ENCODE results near the gene RBL2. TPM values are rescaled to one million over a fixed set of nuclear protein-coding genes. Genes with fewer than 3 reads are reported as not detected.

Gene RBL2
- total RNA-seq, 1 experiment from 2014 or later = 14.2 TPM

- H3K4me1 ChIP-seq (ENCODE audit: insufficient read depth, low read length) = no peaks in the 10 kb centered on the region
- no peak overlapping the region for H2AFZ ChIP-seq (ENCODE audit: low read length)
- no peaks in the 10 kb centered on the region for H3F3A ChIP-seq (ENCODE audit: low read length, unreplicated experiment)
- ChIA-PET POLR2A (ENCODE audit: unreplicated experiment) (no interaction called here), CTCF (no interaction called here)
- no peaks in the 10 kb centered on the region for H3K79me2 ChIP-seq (ENCODE audit: low read length)
- TF ChIP-seq EZH2phosphoT487 (IDR thresholded peaks at IDR 0.05; ENCODE audit: borderline replicate concordance, low read length) (no peak), CTCF (conservative IDR thresholded peaks at IDR 0.05; ENCODE audit: low read depth, low read length) (no peak), EZH2 (IDR thresholded peaks at IDR 0.05; ENCODE audit: low read length, unreplicated experiment) (no peak)
- no peak overlapping the region for H3K9ac ChIP-seq (ENCODE audit: low read length)
- no TSS peak for BruUV-seq (replicated peaks)
- no peak for ATAC-seq
- H3K27me3 ChIP-seq (ENCODE audit: low read length) = no peaks in the 10 kb centered on the region
- no peak for DNase-seq
- H3K9me2 ChIP-seq (replicated peaks; ENCODE audit: low read length) = no peaks in the 10 kb centered on the region
- no peaks in the 10 kb centered on the region for H4K20me1 ChIP-seq (ENCODE audit: low read length)
- no peak overlapping the region for H3K4me3 ChIP-seq (ENCODE audit: low read length)
- no peaks in the 10 kb centered on the region for H3K9me3 ChIP-seq (ENCODE audit: low read length)
- no peaks in the 10 kb centered on the region; the same call in 1 of the 2 replicates for H3K36me3 ChIP-seq (ENCODE audit: low read depth, low read length)
- no peak overlapping the region for H3K27ac ChIP-seq (ENCODE audit: low read length)
- H3K4me2 ChIP-seq (ENCODE audit: low read length) = no peak overlapping the region
- intact Hi-C loops (cut with micrococcal nuclease) = no loop called here
These were observed 46.1 kb downstream of the RBL2 start for GRCh38 chr16:53480394-53480793.

GRCh38 chr16:53482123-53482522 is 47.9 kb downstream of the RBL2 start:
- no peaks in the 10 kb centered on the region for H3F3A ChIP-seq (ENCODE audit: low read length, unreplicated experiment)
- no peak overlapping the region for H3K9ac ChIP-seq (ENCODE audit: low read length)
- no peak overlapping the region for H3K4me3 ChIP-seq (ENCODE audit: low read length)
- no peak overlapping the region for H2AFZ ChIP-seq (ENCODE audit: low read length)
- TF ChIP-seq EZH2phosphoT487 (IDR thresholded peaks at IDR 0.05; ENCODE audit: borderline replicate concordance, low read length) (no peak), CTCF (conservative IDR thresholded peaks at IDR 0.05; ENCODE audit: low read depth, low read length) (no peak), EZH2 (IDR thresholded peaks at IDR 0.05; ENCODE audit: low read length, unreplicated experiment) (no peak)
- no peak overlapping the region for H3K4me2 ChIP-seq (ENCODE audit: low read length)
- BruUV-seq (replicated peaks) = no TSS peak
- no peaks in the 10 kb centered on the region for H3K4me1 ChIP-seq (ENCODE audit: insufficient read depth, low read length)
- H4K20me1 ChIP-seq (ENCODE audit: low read length) = no peaks in the 10 kb centered on the region
- no peaks in the 10 kb centered on the region for H3K79me2 ChIP-seq (ENCODE audit: low read length)
- CTCF ChIA-PET = no interaction called here
- no peaks in the 10 kb centered on the region for H3K9me3 ChIP-seq (ENCODE audit: low read length)
- DNase-seq (no peak), ATAC-seq (no peak)
- H3K27me3 ChIP-seq (ENCODE audit: low read length) = no peaks in the 10 kb centered on the region
- peaks cover 3% of the 10 kb centered on the region; the same call in 1 of the 2 replicates for H3K36me3 ChIP-seq (ENCODE audit: low read depth, low read length)
- no peaks in the 10 kb centered on the region for H3K9me2 ChIP-seq (replicated peaks; ENCODE audit: low read length)
- POLR2A ChIA-PET (ENCODE audit: unreplicated experiment) = no interaction called here
- H3K27ac ChIP-seq (ENCODE audit: low read length) = no peak overlapping the region
- intact Hi-C loops (cut with micrococcal nuclease) = no loop called here

GRCh38 chr16:53484542-53484941 is 50.3 kb downstream of the RBL2 start:
- TF ChIP-seq EZH2 (IDR thresholded peaks at IDR 0.05; ENCODE audit: low read length, unreplicated experiment) (no peak), EZH2phosphoT487 (IDR thresholded peaks at IDR 0.05; ENCODE audit: borderline replicate concordance, low read length) (no peak), CTCF (conservative IDR thresholded peaks at IDR 0.05; ENCODE audit: low read depth, low read length) (no peak)
- Histone ChIP-seq H3K36me3 (ENCODE audit: low read depth, low read length) (peaks cover 3% of the 10 kb centered on the region; the same call in 1 of the 2 replicates), H3K4me1 (ENCODE audit: insufficient read depth, low read length) (no peaks in the 10 kb centered on the region), H4K20me1 (ENCODE audit: low read length) (no peaks in the 10 kb centered on the region), H2AFZ (ENCODE audit: low read length) (no peak overlapping the region), H3K9ac (ENCODE audit: low read length) (no peak overlapping the region), H3K9me3 (ENCODE audit: low read length) (no peaks in the 10 kb centered on the region), H3K79me2 (ENCODE audit: low read length) (no peaks in the 10 kb centered on the region), H3K4me2 (ENCODE audit: low read length) (no peak overlapping the region), H3K4me3 (ENCODE audit: low read length) (no peak overlapping the region), H3K9me2 (replicated peaks; ENCODE audit: low read length) (no peaks in the 10 kb centered on the region), H3K27ac (ENCODE audit: low read length) (no peak overlapping the region), H3K27me3 (ENCODE audit: low read length) (no peaks in the 10 kb centered on the region), H3F3A (ENCODE audit: low read length, unreplicated experiment) (no peaks in the 10 kb centered on the region)
- intact Hi-C loops (cut with micrococcal nuclease) = no loop called here
- ChIA-PET CTCF (no interaction called here), POLR2A (ENCODE audit: unreplicated experiment) (no interaction called here)
- ATAC-seq = no peak
- DNase-seq = no peak
- no TSS peak for BruUV-seq (replicated peaks)
